ENCODE results near the gene RPL28.

DNA sequence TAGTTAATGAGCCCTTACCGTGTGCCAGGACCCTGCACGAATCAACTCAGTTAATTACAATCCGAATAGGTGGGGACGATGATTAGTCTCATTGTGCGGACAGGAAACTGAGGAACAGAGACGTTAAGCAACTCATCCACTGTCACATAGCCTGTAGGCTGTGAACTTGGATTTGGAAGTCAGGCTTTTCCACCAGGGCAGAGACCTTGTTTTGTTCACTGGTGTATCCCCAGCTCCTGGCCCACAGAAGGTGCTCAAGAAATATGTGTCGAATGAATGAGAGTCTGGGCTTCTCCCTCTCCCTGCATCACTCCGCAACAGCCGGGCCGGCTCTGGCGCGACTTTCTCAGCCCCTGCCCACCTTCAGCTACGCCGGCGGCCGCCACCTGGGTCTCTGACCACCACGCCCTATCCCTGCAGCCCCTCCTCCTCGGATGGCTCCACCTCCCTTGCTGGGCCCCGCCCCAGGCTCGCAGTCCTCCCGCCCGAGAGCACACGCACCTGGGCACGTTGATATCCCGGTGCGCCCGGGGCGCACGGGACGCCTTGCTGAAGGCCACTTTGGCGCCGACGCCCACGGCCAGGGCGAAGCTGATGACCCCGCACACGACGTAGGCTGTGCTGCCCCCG lies 56.1 kb downstream of the RPL28 start:
- TF ChIP-seq, protein P1, sequence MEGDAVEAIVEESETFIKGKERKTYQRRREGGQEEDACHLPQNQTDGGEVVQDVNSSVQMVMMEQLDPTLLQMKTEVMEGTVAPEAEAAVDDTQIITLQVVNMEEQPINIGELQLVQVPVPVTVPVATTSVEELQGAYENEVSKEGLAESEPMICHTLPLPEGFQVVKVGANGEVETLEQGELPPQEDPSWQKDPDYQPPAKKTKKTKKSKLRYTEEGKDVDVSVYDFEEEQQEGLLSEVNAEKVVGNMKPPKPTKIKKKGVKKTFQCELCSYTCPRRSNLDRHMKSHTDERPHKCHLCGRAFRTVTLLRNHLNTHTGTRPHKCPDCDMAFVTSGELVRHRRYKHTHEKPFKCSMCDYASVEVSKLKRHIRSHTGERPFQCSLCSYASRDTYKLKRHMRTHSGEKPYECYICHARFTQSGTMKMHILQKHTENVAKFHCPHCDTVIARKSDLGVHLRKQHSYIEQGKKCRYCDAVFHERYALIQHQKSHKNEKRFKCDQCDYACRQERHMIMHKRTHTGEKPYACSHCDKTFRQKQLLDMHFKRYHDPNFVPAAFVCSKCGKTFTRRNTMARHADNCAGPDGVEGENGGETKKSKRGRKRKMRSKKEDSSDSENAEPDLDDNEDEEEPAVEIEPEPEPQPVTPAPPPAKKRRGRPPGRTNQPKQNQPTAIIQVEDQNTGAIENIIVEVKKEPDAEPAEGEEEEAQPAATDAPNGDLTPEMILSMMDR (IDR thresholded peaks at IDR 0.05), result no peak
- TF ChIP-seq POLR2A (IDR thresholded peaks at IDR 0.05), result no peak
